22Rv1 (cell line): ENCODE measurements around the gene RALGPS1.

Source experiments
- H3K27ac ChIP-seq: fragments of 450-650 bp; 2 replicates; pipeline ENCODE4 v1.5.1; 2017
- ZFX ChIP-seq: fragments of 450-650 bp; IDR thresholded peaks from 2 replicates; pipeline ENCODE4 v1.6.1; 2017; ENCODE audit warnings: antibody characterized with exemption, borderline replicate concordance
- TF ChIP-seq, protein P1 (sequence below): fragments of 450-650 bp; IDR thresholded peaks from 2 replicates; pipeline ENCODE4 v1.5.1; 2017; ENCODE audit warnings: mild to moderate bottlenecking

The RALGPS1 gene

DNA sequence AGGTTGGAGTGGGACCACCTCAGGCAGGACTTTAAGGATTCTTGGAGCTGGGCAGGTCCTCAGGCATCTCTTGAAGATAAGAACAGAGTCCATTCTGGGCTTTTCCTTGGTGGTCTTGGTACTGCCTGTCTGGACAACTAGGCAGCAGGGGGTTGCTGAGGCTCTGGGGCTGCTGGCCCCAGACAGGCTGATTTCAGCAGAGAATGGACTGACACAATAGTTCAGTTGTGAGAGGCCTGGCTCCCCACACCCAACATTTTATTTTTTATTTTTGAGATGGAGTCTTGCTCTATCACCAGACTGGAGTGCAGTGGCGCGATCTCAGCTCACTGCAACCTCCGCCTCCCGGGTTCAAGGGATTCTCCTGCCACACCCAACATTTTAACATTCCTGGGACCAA, 203.2 kb downstream of the RALGPS1 start:
- no peak overlapping the region for H3K27ac ChIP-seq
- no peak for TF ChIP-seq ZFX
- TF ChIP-seq, protein P1, sequence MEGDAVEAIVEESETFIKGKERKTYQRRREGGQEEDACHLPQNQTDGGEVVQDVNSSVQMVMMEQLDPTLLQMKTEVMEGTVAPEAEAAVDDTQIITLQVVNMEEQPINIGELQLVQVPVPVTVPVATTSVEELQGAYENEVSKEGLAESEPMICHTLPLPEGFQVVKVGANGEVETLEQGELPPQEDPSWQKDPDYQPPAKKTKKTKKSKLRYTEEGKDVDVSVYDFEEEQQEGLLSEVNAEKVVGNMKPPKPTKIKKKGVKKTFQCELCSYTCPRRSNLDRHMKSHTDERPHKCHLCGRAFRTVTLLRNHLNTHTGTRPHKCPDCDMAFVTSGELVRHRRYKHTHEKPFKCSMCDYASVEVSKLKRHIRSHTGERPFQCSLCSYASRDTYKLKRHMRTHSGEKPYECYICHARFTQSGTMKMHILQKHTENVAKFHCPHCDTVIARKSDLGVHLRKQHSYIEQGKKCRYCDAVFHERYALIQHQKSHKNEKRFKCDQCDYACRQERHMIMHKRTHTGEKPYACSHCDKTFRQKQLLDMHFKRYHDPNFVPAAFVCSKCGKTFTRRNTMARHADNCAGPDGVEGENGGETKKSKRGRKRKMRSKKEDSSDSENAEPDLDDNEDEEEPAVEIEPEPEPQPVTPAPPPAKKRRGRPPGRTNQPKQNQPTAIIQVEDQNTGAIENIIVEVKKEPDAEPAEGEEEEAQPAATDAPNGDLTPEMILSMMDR = no peak

DNA sequence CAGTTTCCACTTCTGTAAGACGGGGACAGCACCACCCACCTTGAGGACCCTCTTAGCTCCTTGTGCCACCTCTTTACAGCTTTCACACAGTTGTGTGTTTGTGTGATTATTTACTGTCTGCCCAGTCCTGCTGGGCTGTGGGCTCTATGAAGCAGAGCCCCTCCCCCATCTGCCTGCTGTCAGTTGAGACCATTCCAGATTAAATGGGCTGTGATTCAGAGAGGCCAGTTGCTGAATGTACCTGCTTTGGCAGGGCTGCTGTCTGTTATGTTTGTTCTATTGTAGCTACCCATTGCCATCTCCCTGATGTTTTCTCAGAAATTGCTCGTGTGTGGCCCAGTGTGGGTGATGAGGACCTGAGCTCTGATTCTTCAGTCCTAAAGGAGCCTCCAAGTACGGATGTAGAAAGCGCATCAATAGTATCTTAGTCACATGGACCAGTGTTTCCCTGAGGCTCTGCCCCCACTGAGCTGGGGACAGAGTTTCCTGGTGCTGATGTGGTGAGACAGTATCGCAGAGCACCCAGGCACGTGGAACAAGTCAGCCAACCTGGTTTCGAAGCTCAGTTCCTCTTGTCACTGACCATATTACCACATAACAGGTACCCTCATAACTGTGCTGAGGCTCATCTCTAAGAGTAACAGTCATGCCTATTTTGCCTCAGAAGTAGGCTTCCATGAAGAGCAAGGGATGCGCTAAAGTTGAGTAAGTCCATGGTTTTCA, 204.2 kb downstream of the RALGPS1 start:
- no peak overlapping the region for H3K27ac ChIP-seq
- no peak for TF ChIP-seq ZFX
- TF ChIP-seq, protein P1 = no peak

DNA sequence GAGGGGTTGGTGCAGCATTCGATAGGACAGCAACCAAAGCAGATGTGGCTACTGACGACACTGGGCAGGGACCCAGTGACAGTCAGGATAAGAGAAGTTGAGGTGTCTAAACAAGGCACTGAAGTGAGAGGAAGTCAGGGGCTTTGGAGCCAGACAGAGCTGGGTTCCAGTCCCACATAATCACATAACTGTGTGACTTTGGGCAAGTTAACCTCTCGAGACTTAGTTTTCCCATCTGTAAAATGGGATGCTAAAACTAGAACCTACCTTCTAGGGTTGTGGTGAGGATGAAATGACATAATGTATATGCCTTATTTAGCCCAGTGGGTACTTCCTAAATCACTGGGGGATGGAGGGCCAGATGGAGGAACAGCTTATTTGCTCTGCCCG, 204.7 kb downstream of the RALGPS1 start:
- H3K27ac ChIP-seq = no peak overlapping the region
- TF ChIP-seq, protein P1 = no peak
- no peak for TF ChIP-seq ZFX

DNA sequence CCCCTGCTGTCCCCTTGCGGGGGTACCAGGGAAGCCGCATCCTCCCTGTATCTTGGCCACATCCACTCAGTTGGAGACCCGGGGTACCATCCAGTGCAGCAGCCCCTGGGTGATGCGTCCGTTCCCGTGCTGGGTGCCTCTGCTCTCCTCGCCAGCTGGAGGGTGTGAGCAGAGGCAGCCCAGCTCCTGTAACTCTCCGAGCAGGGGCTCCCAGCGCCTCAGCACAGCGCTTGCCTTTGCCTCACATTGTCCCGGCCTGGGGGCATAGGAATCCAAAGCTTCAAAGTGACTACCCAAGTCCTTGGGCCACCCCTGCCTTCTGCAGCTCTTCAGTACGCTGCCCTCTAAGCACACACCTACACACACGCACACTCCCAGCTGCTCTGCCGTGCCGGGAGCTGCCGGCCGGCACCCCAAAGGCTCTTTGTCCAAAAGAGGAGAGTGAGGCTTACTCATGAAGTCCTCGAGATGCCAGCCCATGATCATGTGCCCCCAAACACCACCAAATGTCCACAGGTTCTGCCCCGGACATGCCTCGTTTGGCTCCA, 207.1 kb downstream of the RALGPS1 start:
- H3K27ac ChIP-seq = no peak overlapping the region
- no peak for TF ChIP-seq ZFX
- TF ChIP-seq, protein P1 = no peak

DNA sequence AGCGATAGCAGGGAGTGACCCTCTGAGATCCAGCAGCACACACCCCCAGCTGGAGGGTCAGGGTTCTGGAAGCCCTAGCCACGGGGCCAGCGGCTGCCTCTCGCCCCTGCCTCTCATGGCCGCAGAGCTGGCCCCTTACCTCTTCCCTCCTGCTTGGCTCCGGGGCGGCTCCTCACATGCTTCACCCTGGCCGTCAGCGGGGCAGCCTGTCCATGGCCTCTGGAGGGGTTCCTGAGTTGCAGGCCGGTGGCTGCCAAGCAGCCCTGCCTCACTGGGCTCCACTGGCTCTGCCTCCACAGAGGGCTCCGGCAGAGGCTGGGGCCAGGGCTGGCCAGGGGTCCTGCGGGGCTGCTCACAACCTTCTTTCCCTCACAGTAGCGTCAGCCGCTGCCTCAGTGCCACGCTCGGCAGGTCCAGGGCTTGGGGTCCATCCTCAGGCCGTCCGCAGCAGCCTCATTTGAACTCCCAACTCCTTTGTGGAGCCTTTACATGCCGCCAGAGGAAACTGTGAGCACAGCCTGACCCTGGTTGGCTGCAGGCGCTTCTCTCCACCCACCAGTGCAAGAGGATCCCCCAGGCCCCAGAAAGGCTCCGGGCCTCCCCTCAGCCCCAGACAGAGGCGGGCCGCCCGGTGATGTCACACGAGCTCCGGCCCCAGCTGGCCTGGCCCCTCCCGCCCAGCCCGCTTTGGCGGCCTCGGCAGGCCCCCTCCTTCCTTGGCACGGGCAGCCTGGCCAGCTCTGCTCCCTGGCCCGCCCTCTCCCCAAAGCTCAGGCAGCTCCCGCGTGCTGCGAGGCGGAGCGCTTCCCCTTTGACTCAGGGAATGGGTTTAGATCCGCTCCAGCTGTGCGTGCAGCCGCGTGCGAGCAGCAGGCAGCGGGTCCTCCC, 207.8 kb downstream of the RALGPS1 start, which contains the start of gene ANGPTL2:
Gene ANGPTL2 (minus strand): TSS at position 460 of the 888 bp plus-strand sequence. CDS start 13,904 bp downstream, outside the sequence.
- H3K27ac ChIP-seq = no peak within 1 kb of the TSS
- TF ChIP-seq ZFX = no peak
- TF ChIP-seq, protein P1 = no peak

DNA sequence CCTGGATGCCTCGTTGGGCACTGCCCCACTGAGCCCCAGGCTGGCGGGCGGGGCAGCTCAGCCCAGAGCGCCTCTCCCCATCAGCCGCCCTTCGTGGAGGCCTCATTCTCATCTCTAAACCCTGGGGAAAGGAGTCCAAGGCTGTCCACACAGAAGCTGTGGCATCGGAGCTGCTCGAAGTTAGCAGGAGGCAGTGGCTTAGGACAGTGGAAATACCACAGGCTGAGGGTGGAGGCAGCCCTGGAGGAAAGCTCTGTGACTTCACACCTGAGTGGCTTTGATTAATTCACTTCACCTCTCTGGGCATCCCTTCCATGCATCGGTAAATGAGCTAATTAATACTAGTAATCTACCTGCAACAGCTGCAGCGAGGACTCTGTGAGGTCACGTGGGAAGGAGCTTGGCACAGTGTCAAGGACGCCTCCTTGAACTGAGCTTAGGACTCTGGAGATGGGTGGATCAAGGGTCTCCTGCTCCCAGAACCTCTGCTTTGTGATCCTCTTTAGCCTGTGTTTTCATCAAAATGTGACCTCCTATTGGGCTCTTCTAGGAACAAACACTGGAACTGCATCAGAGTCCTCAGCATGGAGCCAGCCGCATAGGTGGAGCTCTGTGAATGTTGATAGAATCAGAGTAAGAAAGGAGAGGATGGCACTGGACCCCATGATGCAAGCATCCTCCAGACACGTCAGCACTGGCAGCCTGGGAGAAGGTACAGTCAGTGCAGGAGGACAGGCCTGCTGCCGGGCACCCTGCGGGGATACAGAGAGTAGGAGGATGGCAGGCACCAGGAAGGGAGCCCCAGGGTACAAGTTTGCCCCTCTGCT, 208.7 kb downstream of the RALGPS1 start:
- no peak for TF ChIP-seq ZFX
- TF ChIP-seq, protein P1 = no peak
- no peak overlapping the region for H3K27ac ChIP-seq
